Measurements from ENCODE around the gene UBA7.
A peak's percentile ranks its signal among the peaks of the same experiment; 100 is the strongest.

Gene UBA7

GRCh38 chr3:49805897-49806701 is 7.7 kb downstream of the UBA7 start:
- no peak for DNase-seq (ENCODE audit: low spot score)

- DNase-seq (ENCODE audit: low spot score), result no peak
These were observed 8.4 kb downstream of the UBA7 start for GRCh38 chr3:49805367-49805782.

- DNase-seq (ENCODE audit: low spot score), result no peak
These were observed 9.4 kb downstream of the UBA7 start for GRCh38 chr3:49804141-49805041.

GRCh38 chr3:49803465-49804140 is 10.2 kb downstream of the UBA7 start:
- no peak for DNase-seq (ENCODE audit: low spot score)

GRCh38 chr3:49802719-49803464 is 10.9 kb downstream of the UBA7 start, which contains the start of gene INKA1:
TSS of gene INKA1 (plus strand) at chr3:49803261. CDS start at chr3:49803393, 132 bp downstream.
- DNase-seq (ENCODE audit: low spot score), result peak; percentile 91

- no peak for DNase-seq (ENCODE audit: low spot score)
These were observed 12.6 kb downstream of the UBA7 start for GRCh38 chr3:49801160-49801559.

GRCh38 chr3:49799761-49800160 is 14.0 kb downstream of the UBA7 start, which contains the start of gene CDHR4:
TSS of gene CDHR4 (minus strand) at chr3:49799873. CDS start at chr3:49799812, 61 bp downstream.
- peak; percentile 57 for DNase-seq (ENCODE audit: low spot score)

- DNase-seq (ENCODE audit: low spot score), result no peak
These were observed 14.6 kb downstream of the UBA7 start for GRCh38 chr3:49799105-49799504.

- no peak for DNase-seq (ENCODE audit: low spot score)
These were observed 18.5 kb downstream of the UBA7 start for GRCh38 chr3:49794926-49795905.

- DNase-seq (ENCODE audit: low spot score), result no peak
These were observed 19.3 kb downstream of the UBA7 start for GRCh38 chr3:49794431-49794830.

- no peak for DNase-seq (ENCODE audit: low spot score)
These were observed 20.2 kb downstream of the UBA7 start for GRCh38 chr3:49793486-49794085.

- no peak for DNase-seq (ENCODE audit: low spot score)
These were observed 21.2 kb downstream of the UBA7 start for GRCh38 chr3:49792371-49793150.

GRCh38 chr3:49791571-49791970 is 22.2 kb downstream of the UBA7 start:
- DNase-seq (ENCODE audit: low spot score), result no peak

- DNase-seq (ENCODE audit: low spot score), result no peak
These were observed 22.9 kb downstream of the UBA7 start for GRCh38 chr3:49790626-49791411.

GRCh38 chr3:49788056-49788455 is 25.7 kb downstream of the UBA7 start:
- DNase-seq (ENCODE audit: low spot score), result no peak

GRCh38 chr3:49787536-49787935 is 26.2 kb downstream of the UBA7 start:
- DNase-seq (ENCODE audit: low spot score), result no peak

GRCh38 chr3:49787182-49787464 is 26.6 kb downstream of the UBA7 start:
- no peak for DNase-seq (ENCODE audit: low spot score)

All from LoVo (cell line).